HG03025 (cell line): Measurements from ENCODE around the gene TECPR2.

Experiments
- ATAC-seq: cut with Tn5 transposase; IDR thresholded peaks from one replicate; pipeline ENCODE4 v1.9.1; 2021; ENCODE audit warnings: mild to moderate bottlenecking, moderate library complexity; ENCODE audit not compliant: unreplicated experiment, low FRiP score

The TECPR2 gene

DNA sequence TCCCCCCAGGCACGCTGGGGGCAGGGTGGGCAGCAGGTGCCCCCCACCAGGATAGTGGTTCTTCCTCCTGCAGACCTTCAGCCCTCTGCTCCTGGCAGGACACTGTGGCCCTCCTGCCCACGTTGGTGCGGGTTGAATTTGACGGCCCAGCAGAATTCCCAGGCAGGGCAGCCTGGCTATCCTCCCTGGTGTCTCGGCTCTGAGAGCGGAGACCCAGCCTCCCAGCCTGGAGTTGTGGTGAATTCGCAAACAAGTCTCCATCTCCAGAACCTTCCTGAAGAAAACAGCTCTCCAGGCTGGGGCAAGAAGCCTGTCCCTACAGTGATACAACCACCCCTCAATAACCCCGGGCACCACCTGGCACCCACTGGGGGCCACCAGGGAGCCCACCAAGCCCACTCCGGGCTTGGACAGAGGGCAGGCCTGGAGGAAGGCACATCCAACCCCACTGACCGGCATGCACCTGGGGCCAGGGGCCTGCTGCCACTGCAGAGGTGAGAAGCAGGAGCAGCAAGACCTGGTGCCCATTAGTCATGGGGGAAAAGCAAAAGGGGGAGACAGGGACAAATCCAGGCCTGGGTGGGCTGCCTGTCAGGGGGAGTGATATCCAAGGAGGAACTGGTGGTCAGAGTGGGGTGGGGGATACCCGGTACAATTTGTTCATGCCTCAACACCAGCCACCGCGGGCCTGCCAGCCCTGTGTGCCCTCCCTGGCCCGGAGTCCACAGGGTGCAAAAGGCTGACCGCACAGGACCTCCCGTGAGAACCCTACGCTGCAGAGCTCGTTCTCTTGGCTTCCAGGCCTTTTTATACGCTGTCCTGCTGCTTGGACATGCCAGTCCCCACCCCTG lies 143.3 kb downstream of the TECPR2 start:
- ATAC-seq: no peak

DNA sequence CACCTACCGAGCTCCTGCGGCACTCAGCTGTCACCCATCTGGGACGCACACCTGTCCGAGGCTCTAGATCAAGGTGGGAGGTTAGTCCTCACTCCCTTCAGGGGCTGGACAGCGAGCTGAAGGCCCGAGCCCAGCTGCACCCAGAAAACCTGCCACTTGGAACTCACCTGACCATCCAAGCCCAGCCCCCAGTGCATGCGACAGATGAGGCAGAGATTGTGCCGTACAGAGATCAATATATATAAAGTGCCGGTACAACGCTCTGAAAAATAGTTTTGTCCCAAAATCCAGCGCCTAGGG lies 143.8 kb downstream of the TECPR2 start:
- ATAC-seq: no peak

DNA sequence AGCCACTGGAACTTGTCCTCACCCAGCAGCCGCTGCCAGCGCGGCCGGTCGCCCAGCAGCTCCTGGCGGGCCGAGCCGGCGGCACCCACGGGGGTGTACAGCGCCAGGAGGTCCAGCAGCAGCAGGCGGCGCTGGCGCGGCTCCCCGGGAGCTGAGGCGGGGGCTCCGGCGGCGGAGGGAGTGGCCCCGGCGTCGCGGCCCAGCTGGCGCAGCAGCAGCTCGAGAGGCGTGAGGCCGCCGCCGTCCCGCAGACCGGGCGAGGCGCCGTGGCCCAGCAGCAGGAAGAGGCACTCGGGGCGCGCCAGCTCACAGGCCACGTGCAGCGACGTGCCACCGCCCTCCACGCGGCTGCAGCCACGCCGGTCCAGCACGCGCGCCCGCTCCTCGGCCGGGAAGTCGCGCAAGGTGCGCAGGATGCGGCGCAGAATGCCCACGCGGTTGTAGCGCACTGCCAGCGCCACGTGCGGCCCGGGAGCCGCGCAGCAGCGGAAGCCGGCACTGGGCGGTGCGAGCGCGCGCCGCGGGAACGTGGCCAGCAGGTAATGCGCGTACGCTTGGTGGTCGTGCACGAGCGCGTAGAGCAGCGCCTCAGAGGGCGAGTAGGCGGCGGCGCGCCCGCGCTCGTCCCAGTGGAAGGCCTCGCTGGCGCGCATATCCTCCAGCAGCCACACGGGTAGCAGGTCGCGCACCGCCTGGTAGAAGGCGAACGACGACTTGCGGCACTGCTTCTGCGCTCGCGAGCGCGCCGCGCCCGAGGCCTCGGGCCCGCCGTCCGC lies 144.5 kb downstream of the TECPR2 start:
- ATAC-seq: no peak

DNA sequence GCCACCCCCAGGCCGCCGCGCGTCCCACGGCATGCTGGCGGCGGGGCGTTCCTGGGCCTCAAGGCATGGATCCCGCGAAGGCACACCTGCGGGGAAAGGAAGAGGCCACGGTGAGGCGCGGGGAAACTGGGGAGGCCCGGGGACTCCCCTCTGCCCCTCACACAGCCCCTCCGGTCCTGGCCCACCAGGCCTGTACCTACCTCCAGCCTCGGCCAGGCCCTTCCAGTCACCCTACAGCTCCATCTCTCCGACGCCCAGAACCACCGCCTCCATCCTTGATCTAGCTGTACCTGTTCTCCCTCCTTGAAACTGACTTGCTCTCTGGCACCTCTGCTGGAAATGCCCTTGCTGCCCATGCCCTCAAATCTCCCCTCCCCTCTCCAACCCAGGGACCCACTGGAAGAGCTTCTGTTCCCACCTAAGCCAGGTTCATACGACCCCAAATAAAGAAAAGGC lies 145.1 kb downstream of the TECPR2 start:
- ATAC-seq: no peak

DNA sequence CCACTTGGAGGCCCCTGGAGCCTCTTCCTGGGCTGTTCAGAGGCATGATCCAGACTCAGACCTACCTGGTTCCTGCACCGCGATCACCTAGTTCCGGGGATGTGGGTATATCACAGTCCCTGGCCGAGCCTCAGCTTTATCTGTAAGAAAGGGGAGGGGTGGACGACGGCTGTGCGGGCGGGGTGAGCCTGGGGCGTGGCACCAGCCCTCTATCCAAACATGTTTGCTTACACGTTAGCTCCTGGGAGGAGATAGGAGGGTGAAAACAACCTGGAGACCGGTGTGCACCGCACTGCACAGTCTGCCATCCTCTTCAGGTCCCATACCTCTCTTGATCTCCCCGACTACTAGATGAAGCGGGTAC lies 145.7 kb downstream of the TECPR2 start:
- no peak for ATAC-seq

DNA sequence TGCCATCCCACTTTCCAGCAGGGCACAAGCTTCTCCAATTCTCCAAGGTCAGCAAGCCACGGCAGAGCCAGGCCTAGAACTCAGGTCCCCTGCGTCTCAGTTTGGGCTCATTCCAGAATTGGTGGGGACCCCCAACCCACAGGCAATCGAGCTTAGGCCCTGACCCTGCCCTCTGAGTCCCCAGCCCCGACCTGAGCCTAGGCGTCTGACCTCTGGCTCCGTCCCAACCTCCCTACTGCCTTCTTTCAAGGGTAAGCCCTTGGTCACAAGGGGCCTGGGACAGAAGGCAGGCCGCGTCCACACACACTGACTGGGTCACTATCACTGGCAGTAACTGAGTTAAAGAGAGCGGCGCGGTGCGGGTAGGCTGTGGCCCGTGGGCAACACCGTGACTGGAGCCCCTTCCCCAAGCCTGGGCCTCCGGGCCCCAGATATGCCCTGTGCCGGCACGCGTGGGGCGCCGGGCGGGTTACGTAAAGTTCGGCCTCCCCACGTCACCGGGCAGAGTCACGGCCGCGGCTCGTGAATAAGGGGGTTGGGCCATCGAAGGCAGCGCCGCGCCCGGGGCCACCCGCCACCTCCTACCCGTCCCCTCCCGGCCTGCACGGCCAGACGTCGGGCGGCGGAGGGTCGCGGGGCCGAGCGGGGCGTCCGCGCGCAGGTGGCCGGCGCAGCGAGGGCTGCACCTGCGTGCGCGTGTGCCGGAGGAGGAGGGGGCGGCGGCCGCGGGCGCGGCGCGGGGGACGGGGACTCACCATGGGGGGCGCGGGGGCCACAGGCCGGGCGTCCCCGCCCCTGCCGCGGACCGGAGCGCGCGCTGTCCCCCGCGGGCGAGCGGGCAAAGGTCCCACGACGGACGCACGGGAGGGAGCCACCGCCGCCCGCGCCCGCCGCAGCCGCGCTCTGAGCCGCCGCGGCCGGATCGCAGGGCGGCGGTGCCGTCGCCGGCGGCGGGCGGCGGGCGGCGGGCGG lies 146.3 kb downstream of the TECPR2 start:
- ATAC-seq: no peak

DNA sequence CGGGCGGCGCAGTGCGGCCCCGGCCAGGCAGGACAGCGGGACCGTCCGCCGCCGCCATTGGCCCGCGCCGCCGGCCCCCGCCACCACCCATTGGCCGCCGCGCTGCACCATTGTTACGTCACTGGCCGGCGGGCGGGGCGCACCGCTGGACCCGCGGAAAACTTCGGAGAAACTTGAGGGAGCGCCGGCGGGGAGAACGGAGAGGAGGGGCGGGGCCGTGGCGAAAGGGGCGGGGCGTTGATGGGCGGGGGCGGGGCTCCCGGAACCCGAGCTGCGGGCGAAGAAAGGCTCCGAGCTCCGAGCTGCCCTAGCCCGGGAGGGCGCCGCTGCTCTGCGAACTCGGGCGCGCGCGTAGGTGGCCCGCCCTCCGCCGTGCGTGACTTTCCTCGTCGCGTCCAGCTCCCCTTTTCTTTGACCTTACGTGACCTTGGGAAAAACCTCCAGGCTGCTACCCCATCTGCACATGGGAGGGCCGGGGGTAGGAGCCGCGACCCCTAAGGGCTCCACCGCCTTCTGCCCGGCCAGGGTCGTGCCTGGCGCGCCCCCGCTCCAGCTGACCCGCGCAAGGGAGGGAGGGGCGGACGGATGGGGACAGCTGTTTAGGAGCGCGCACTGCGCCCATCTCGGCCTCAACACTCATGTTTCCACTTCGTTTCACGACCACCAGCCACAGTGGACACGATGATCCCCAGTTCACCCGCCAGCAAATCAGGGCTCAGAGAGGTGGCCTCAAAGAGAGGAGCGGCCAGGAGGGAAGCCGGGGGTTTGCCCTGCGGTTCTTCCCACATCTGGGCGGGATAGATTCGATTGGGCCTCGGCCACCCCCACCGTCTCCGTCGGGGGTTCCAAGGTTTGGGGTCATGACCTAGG lies 147.2 kb downstream of the TECPR2 start, which contains the start of gene ANKRD9:
TSS of gene ANKRD9 (minus strand) at position 31 of the 870 bp plus-strand sequence. CDS start 1,887 bp downstream, outside the sequence.
- peak; percentile 83 for ATAC-seq

DNA sequence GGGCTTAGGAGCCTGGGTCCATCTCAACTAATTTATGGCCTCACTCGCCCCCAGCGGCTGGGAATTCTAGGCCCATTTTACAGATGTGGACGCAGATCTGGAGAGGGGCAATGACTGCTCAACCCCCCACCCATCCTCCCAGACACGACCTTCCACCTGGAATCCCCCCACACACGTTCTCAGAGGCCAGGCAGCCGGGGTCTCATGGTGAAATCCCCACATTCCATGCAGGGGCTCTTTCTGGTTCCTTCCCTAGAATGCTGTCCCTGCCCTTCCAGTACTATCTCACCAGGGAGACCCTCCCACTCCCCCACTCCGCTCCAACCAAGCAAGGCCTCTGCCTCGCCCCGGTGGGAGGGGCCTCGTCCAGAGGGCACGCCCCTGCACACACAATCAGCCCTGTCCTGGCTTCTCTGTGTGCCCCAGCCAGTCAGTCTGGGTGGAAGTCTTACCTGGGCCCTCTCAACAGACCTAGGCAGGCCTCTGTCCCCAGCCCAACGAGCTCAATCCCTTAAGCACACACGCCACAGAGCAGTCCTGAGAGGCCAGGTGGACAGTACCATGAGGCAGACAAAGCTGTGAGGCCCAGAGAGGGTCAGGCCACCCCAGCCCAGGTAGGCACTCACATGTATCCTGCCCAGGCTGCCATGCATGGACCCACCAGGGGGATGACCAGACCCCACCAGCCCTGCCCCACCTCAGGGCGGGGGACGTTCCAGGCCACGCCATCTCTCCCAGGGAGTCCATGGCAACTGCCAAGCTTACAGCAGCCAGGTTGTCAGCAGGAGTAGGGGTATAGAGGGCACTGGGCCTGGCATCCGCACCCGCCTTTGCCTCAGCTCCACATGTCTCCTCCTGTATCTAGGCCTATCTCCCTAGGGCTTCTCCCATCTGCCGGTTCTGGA lies 148.1 kb downstream of the TECPR2 start:
- no peak for ATAC-seq

DNA sequence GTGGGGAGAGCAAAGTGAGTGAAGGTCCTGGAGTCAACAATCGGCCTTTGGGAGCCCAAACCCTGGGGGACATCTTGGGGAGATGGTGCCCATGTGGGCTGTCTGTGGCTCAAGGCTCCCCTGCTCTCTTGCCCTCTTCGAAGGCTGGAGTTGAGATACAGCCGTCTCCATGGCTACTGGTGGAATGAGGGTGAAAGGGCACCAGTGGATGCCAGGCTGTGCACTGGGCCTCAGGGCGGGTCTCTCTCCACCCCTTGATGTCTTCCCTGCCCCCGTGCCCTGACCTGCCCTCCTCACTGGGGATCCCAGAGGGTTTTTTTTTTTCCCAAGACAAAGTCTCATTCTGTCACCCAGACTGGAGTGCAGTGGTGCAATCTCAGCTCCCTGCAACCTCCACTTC lies 148.8 kb downstream of the TECPR2 start:
- no peak for ATAC-seq

DNA sequence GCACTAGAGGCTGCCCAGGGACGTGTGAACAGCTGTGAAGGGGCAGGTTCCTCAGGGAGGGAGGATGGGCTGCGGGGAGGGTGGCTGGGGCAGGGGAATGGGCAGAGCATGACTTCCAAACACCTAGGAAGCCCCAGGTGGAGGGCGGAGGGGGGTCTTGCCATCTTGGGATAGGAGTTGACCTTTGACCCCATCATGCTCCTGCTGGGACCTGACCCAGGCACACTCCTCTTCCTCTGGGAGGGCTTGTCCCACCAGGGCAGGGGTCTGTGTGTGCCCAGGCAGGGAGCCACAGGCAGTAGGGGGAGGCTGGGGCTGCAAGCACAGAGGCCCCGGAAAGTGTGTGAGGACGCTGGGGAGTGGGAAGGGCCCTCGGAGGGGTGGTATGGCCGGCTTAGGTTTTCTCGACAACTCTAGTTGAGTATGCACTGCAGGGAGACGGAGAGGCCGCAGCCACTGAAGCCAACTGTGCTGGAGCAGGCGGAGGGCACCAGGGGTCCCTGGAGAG lies 150.1 kb downstream of the TECPR2 start:
- no peak for ATAC-seq

DNA sequence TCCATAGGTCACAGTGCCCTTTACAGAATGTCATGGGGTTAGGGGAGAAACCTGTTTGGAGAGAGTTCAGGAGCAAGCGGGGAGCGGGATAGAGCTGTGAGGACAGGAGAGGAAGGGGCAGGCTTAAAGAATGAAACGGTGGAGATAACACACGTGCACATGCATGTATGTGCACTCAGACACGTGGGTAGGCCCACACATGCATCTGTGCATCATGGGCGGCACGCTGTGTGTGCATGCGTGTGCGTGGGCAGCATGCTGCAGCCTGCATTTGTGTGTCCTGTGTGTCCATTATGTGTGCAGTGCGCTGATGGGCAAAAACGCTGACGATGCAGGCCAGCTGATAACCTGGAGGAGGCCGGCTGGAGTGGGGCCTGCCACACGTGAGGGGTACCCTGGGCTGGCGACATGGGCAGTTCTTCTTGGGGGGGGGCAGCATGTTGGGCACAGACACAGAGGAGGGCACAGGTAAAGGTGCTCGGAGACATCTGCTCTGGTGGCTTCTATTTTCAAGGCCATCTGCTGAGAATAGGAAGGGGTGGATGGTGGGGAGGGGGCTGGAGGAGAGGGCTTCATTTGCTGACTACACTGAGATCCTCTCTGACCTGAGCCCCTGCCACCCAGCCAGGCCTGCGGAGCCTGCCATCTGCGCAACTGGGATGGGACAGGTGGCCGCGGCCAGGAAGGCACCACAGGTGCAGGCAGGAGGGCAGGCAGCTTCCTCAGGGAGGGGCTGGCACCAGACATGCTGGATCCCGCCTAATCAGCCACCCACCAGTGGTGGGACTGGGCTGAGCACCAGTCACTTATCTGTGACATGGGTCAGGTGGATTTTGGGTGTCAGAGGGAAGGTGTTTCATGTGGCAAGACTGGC lies 151.4 kb downstream of the TECPR2 start:
- no peak for ATAC-seq

DNA sequence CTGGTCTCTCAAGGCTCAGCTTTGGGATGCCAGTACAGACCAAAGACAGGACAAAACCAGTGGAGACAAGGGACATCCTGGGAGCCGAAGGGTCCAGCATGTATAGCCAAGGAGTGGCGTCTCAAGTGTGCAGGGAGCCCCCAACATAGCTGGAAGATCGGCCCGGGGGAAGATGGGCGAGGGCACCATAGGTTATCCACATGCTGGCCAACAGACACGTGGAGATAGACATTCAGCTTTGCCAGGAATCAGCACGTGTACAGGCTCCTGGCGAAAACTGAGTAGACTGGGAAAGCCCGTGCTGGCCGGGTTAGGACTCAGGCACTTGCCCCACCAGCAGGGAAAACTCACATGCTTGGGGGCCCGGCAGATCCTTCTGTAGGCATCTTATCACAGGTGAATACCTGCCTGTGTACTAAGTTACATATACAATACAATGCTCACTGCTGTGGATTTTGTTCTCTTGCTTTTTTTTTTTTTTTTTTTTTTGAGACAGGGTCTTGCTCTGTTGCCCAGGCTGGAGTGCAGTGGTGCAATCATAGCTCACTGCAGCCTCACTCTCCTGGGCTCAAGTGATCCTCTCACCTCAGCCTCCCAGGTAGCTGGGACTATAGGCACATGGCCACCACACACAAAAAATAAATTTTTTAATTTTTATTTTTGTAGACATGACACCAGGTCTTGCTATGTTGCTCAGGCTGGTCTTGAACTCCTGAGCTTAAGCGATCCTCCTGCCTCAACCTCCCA lies 152.4 kb downstream of the TECPR2 start:
- no peak for ATAC-seq

DNA sequence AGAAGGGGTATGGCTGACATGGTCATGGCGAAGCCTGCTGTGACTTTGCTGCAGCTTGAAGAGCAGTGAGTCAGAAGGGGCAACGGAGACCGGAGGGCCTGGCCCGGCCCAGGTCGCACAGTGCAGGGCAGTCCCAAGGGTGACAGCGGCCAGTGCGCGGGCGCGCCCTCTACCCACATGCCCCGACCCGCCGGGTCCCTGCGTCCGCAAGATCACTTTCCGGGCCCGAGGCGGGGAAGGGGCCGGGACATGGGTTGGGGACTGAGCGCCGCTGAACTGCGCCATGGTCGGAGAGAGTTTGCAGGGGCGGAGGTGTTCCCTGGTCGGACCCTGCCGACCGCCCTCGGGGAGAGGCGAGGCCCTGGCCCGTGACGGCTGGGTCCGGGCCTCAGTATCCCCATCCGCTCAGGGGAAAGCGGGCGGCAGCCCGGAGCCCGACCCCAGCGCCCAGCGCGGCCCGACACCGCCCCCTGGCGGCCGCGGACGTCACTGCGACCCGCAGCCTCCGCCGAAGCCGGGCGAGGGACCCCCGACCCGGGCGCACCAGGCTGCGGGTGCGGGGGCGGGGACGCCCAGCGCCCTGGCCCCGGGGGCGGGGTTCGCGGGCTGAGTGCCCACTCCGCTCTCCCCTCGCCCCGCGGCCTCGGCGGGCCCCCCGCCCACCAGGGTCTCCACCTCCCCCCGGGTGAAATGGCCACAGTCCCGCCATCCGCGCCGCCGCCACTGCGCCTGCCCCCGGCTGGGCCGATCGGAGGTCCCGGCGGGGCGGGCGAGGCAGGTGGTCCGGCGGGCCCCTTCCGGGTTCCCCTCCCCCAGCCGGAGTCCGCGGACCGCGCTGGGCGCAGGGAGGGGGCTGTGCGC lies 154.0 kb downstream of the TECPR2 start:
- no peak for ATAC-seq

DNA sequence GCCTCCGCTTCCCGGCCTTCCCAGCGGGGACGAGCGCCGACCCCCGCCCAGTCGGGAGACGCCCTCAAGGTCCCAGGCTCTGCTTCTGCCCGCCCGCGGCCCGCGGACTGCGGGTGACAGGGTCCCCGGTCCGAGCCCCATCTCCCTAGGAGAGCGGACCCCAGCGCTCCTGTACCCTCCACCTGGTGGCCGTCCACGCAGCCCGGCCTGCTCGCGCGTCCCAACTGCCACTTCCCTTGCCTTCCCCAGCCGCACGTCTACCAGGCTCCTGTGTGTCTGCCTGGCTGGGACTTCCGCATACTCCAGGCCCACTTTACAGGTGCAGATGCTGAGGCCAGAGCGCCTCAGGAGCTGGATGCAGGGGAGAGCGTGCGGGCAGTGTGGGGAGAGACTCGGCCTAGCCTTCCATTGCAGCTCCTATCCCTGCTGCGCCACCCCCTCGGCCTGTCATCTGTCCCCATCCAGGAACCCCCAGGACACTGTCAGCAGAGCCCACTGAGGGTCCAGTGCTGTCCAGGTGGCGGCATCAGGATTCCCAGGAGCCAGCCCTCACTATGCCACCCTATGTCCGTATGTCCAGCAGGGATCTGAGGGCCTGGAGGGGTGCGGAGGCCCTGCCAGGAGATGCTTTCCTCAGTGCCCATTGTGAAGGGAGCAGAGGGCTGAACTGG lies 154.8 kb downstream of the TECPR2 start:
- ATAC-seq: no peak

DNA sequence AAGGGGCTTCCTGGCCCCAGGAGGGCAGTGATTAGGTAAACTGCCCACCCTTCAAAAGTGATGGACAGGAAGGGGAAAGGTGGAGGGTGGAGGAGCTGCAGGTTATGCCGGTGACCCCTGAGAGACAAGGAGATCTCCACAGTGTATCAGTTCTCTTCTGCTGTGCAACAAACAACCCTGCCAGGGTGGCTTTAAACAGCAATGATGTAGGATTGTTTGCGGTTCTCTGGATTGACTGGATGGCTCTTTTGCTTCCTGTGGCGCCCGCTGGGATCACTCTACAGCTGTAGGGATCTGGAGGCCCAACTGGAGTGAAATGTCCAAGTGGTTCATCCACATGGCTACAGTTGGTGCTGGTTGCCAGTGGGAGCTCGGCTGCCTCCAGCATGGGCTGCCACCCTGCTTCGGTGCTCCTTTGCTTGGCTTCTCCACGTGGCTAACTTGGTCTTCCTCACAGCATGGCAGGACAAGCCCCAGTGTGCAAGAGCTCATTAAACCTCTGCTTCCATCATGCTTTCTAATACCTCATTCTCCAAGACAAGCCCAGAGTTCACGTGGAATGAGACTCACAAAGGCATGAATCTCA lies 155.4 kb downstream of the TECPR2 start:
- no peak for ATAC-seq
